Neuronal stem cell (in vitro differentiated cells): Measurements from ENCODE around the gene ANGPTL2. TPM values are rescaled to one million over a fixed set of nuclear protein-coding genes. Genes with fewer than 3 reads are reported as not detected.
"Not testable (repeated sequence)": the region's sequence is repeated elsewhere in the genome, so short reads cannot be mapped to it uniquely, and the experiment has no call there.

Experiments
- DNase-seq: peaks from one replicate; pipeline ENCODE4 v3.0.0-alpha.2; 2013; ENCODE audit warnings: low spot score
- H2AFZ ChIP-seq: one replicate; pipeline ENCODE4 v1.6.1; 2013; ENCODE audit warnings: mild to moderate bottlenecking, low read length, inconsistent platforms
- H2AK5ac ChIP-seq: 2 replicates; pipeline ENCODE4 v1.6.1; 2013; ENCODE audit warnings: low read depth, mild to moderate bottlenecking, inconsistent platforms, low read length, moderate library complexity, mixed read lengths
- H2BK120ac ChIP-seq: 2 replicates; pipeline ENCODE4 v1.6.1; 2013; ENCODE audit warnings: low read depth, mild to moderate bottlenecking, inconsistent platforms, low read length, moderate library complexity, mixed read lengths
- H2BK12ac ChIP-seq: one replicate; pipeline ENCODE4 v1.6.1; 2013; ENCODE audit warnings: low read length, inconsistent platforms
- H2BK15ac ChIP-seq: 2 replicates; pipeline ENCODE4 v1.6.1; 2013; ENCODE audit warnings: mild to moderate bottlenecking, low read length, inconsistent platforms, mixed read lengths
- H2BK5ac ChIP-seq: one replicate; pipeline ENCODE4 v1.6.1; 2013; ENCODE audit warnings: inconsistent platforms, mild to moderate bottlenecking, low read length, moderate library complexity
- H3K14ac ChIP-seq: one replicate; pipeline ENCODE4 v1.6.1; 2013; ENCODE audit warnings: low read length, inconsistent platforms
- H3K18ac ChIP-seq: 2 replicates; pipeline ENCODE4 v1.6.1; 2013; ENCODE audit warnings: low read length, inconsistent platforms
- H3K23ac ChIP-seq: 2 replicates; pipeline ENCODE4 v1.6.1; 2013; ENCODE audit warnings: low read depth, mild to moderate bottlenecking, mixed read lengths, low read length, inconsistent platforms; ENCODE audit not compliant: poor library complexity
- H3K27ac ChIP-seq: replicated peaks from 3 replicates; pipeline ENCODE4 v1.5.1; 2013; ENCODE audit warnings: low read length, inconsistent platforms
- H3K27me3 ChIP-seq, 3 experiments: 2 replicates each; pipeline ENCODE4 v1.6.1; 2013; ENCODE audit warnings: low read length in 3 of 3, mild to moderate bottlenecking in 2 of 3, inconsistent platforms in 1 of 3, low read depth in 1 of 3, mixed read lengths in 1 of 3, moderate library complexity in 1 of 3; ENCODE audit not compliant: control insufficient read depth in 3 of 3, insufficient read depth in 3 of 3
- H3K36me3 ChIP-seq, 2 donors: replicated peaks in 1 of 2; 2 replicates each; pipeline ENCODE4 v1.6.1; 2013; ENCODE audit warnings: low read length in 2 of 2; ENCODE audit not compliant: control insufficient read depth in 2 of 2, insufficient read depth in 2 of 2
- H3K4ac ChIP-seq: 2 replicates; pipeline ENCODE4 v1.6.1; 2013; ENCODE audit warnings: inconsistent platforms, mild to moderate bottlenecking, low read length, moderate library complexity
- H3K4me1 ChIP-seq, 2 donors: 1 replicate in 1 of 2; 2 replicates in 1 of 2; pipeline ENCODE4 v1.6.1; 2013; ENCODE audit warnings: low read length in 2 of 2, low read depth in 1 of 2; ENCODE audit not compliant: control insufficient read depth in 2 of 2, insufficient read depth in 1 of 2
- H3K4me2 ChIP-seq: one replicate; pipeline ENCODE4 v1.6.1; 2013; ENCODE audit warnings: mild to moderate bottlenecking, low read length, inconsistent platforms; ENCODE audit not compliant: insufficient read depth, poor library complexity, severe bottlenecking
- H3K4me3 ChIP-seq, 2 donors: 2 replicates each; pipeline ENCODE4 v1.5.1; 2013; ENCODE audit warnings: low read length in 2 of 2, mild to moderate bottlenecking in 2 of 2, inconsistent platforms in 1 of 2, moderate library complexity in 1 of 2
- H3K79me1 ChIP-seq: one replicate; pipeline ENCODE4 v1.6.1; 2013; ENCODE audit warnings: low read depth, mild to moderate bottlenecking, inconsistent platforms, low read length, moderate library complexity
- H3K9ac ChIP-seq: one replicate; pipeline ENCODE4 v1.6.1; 2013; ENCODE audit warnings: mild to moderate bottlenecking, low read depth, low read length, inconsistent platforms; ENCODE audit not compliant: poor library complexity
- H3K9me3 ChIP-seq, 2 donors: replicated peaks in 1 of 2; 2 replicates each; pipeline versions ENCODE3 to v1.6.1; 2013; ENCODE audit warnings: low read length in 2 of 2, mild to moderate bottlenecking in 2 of 2, inconsistent platforms in 1 of 2, low read depth in 1 of 2, mixed read lengths in 1 of 2, moderate library complexity in 1 of 2; ENCODE audit not compliant: control insufficient read depth in 2 of 2, insufficient read depth in 1 of 2
- H4K8ac ChIP-seq: one replicate; pipeline ENCODE4 v1.6.1; 2013; ENCODE audit warnings: low read depth, mild to moderate bottlenecking, inconsistent platforms, low read length, moderate library complexity
- H4K91ac ChIP-seq: one replicate; pipeline ENCODE4 v1.6.1; 2013; ENCODE audit warnings: low read length, low read depth, mild to moderate bottlenecking, inconsistent platforms; ENCODE audit not compliant: poor library complexity
- WGBS, 2 donors: extraction: QIAGEN DNeasy Blood & Tissue Kit; methylation state at CpG; one replicate each; pipeline ENCODE4 v1.1.7; 2013; ENCODE audit warnings: missing lambda C conversion rate in 2 of 2, mixed read lengths in 1 of 2; ENCODE audit not compliant: insufficient read length in 2 of 2, insufficient replicate concordance in 1 of 2; ENCODE audit errors: extremely low coverage in 2 of 2; 5-methylcytosine and 5-hydroxymethylcytosine counted together
- polyA plus RNA-seq, 2 experiments: library from polyadenylated mRNA; stranded (reverse); fragments of 200-250 nt; gene quantifications; one replicate each; pipeline ENCODE4 v1.2.3, GENCODE V29; 2013

Gene ANGPTL2, protein sequence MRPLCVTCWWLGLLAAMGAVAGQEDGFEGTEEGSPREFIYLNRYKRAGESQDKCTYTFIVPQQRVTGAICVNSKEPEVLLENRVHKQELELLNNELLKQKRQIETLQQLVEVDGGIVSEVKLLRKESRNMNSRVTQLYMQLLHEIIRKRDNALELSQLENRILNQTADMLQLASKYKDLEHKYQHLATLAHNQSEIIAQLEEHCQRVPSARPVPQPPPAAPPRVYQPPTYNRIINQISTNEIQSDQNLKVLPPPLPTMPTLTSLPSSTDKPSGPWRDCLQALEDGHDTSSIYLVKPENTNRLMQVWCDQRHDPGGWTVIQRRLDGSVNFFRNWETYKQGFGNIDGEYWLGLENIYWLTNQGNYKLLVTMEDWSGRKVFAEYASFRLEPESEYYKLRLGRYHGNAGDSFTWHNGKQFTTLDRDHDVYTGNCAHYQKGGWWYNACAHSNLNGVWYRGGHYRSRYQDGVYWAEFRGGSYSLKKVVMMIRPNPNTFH
- 13.6 TPM for polyA plus RNA-seq (2013, experiment 1 of 2)
- 14.2 TPM for polyA plus RNA-seq (2013, experiment 2 of 2)

DNA sequence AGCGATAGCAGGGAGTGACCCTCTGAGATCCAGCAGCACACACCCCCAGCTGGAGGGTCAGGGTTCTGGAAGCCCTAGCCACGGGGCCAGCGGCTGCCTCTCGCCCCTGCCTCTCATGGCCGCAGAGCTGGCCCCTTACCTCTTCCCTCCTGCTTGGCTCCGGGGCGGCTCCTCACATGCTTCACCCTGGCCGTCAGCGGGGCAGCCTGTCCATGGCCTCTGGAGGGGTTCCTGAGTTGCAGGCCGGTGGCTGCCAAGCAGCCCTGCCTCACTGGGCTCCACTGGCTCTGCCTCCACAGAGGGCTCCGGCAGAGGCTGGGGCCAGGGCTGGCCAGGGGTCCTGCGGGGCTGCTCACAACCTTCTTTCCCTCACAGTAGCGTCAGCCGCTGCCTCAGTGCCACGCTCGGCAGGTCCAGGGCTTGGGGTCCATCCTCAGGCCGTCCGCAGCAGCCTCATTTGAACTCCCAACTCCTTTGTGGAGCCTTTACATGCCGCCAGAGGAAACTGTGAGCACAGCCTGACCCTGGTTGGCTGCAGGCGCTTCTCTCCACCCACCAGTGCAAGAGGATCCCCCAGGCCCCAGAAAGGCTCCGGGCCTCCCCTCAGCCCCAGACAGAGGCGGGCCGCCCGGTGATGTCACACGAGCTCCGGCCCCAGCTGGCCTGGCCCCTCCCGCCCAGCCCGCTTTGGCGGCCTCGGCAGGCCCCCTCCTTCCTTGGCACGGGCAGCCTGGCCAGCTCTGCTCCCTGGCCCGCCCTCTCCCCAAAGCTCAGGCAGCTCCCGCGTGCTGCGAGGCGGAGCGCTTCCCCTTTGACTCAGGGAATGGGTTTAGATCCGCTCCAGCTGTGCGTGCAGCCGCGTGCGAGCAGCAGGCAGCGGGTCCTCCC is at the start of gene ANGPTL2:
Gene ANGPTL2, minus strand, starts transcription at position 460 of the 888 bp plus-strand sequence. CDS start 13,904 bp downstream, outside the sequence.
- Histone ChIP-seq H3K9me3 (no peaks in the 10 kb centered on the region), H2BK15ac (peak within 1 kb of the TSS; percentile 79), H2BK120ac (peak within 1 kb of the TSS; percentile 72), H2AFZ (peak within 1 kb of the TSS; percentile 91), H3K18ac (peak within 1 kb of the TSS; percentile 96), H3K27me3 (peaks cover 0 to 5% (median 0%) of the 10 kb centered on the region in 3 experiments), H3K4me3 (peak within 1 kb of the TSS; percentile 73 to 79), H3K27ac (peak within 1 kb of the TSS; percentile 54), H4K91ac (peak within 1 kb of the TSS; percentile 31), H3K9ac (peak within 1 kb of the TSS; percentile 81), H3K79me1 (peaks cover 3% of the 10 kb centered on the region), H3K23ac (peak within 1 kb of the TSS; percentile 34), H3K4me2 (peak within 1 kb of the TSS; percentile 90), H2BK5ac (peak within 1 kb of the TSS; percentile 88), H3K36me3 (no peaks in the 10 kb centered on the region), H2BK12ac (peak within 1 kb of the TSS; percentile 16), H3K4me1 (peaks cover 3 to 27% of the 10 kb centered on the region in 2 donors), H3K14ac (peak within 1 kb of the TSS; percentile 14), H4K8ac (peak within 1 kb of the TSS; percentile 19), H2AK5ac (peak within 1 kb of the TSS; percentile 72), H3K4ac (no peak within 1 kb of the TSS)
- peak; percentile 91 for DNase-seq
- WGBS, 2 donors: no CpG with 5 or more reads among the region's 43 CpGs

DNA sequence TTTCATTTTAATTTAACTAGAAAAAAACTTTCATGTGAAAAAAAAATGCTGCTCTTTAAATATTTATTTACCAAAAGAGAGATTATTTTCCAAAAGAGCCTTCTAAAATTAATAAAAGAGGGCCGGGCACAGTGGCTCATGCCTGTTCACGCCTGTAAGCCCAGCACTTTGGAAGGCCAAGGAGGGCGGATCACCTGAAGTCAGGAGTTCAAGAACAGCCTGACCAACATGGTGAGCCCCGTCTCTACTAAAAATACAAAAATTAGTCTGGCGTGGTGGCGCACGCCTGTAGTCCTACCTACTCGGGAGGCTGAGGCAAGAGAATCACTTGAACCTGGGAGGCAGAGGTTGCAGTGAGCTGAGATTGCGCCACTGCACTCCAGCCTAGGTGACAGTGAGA is 48.9 kb upstream of the ANGPTL2 start:
- not testable (repeated sequence) for H3K27me3 ChIP-seq, H2BK15ac ChIP-seq, H2BK120ac ChIP-seq, H3K9me3 ChIP-seq, H3K36me3 ChIP-seq, H3K18ac ChIP-seq, H3K23ac ChIP-seq, H3K14ac ChIP-seq, H2BK5ac ChIP-seq, H3K79me1 ChIP-seq, H4K91ac ChIP-seq, H3K4me2 ChIP-seq, H2BK12ac ChIP-seq, H3K27ac ChIP-seq, H2AK5ac ChIP-seq, H4K8ac ChIP-seq, H3K4me3 ChIP-seq, H3K4me1 ChIP-seq, H3K9ac ChIP-seq, H3K4ac ChIP-seq, DNase-seq, H2AFZ ChIP-seq
- WGBS, 2 donors: no CpG with 5 or more reads among the region's 9 CpGs

DNA sequence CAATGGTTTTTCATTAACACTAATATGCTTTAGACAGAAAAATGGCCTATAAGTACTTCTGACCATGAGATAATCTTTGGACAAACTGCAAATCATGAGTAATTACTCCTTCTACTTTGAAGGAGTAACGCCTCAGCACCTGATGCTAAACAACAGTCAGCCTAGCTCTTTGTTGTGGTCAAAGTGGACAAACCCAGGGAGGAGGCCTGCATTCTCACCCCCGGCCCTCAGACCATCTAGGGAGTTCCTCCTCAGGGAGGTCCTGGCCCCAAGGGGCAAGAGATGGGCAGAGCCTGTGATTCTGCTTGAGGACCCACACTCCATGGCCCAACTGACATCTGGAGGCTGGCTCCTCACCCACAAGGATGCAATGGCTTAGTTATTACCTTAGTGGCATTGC is 48.2 kb upstream of the ANGPTL2 start:
- WGBS, 2 donors: no CpG with 5 or more reads among the region's 2 CpGs
- no peak overlapping the region for H2BK120ac ChIP-seq
- no peak overlapping the region for H4K91ac ChIP-seq

More for the DNA sequence above, 48.2 kb upstream of the ANGPTL2 start:
- H3K4me1 ChIP-seq: no peaks in the 10 kb centered on the region
- no peak overlapping the region for H2BK12ac ChIP-seq
- no peak overlapping the region for H4K8ac ChIP-seq
- no peaks in the 10 kb centered on the region for H3K27me3 ChIP-seq
- DNase-seq: no peak
- no peak overlapping the region for H3K4ac ChIP-seq
- no peak overlapping the region for H2BK15ac ChIP-seq
- H2AFZ ChIP-seq: no peak overlapping the region
- no peaks in the 10 kb centered on the region for H3K36me3 ChIP-seq
- H3K9ac ChIP-seq: no peak overlapping the region
- no peak overlapping the region for H3K4me2 ChIP-seq
- no peak overlapping the region for H3K4me3 ChIP-seq
- H2BK5ac ChIP-seq: no peak overlapping the region
- H3K23ac ChIP-seq: no peak overlapping the region
- H3K18ac ChIP-seq: peak overlapping the region; percentile 11
- no peak overlapping the region for H3K14ac ChIP-seq
- no peak overlapping the region for H3K27ac ChIP-seq
- H3K9me3 ChIP-seq: no peaks in the 10 kb centered on the region
- H2AK5ac ChIP-seq: no peak overlapping the region
- no peaks in the 10 kb centered on the region for H3K79me1 ChIP-seq
